Endodermal cell (in vitro differentiated cells): ENCODE data around the gene XRCC6. TPM values are rescaled to one million over a fixed set of nuclear protein-coding genes. Genes with fewer than 3 reads are reported as not detected.
A peak's percentile ranks its signal among the peaks of the same experiment; 100 is the strongest.
"Not testable (repeated sequence)": the region's sequence is repeated elsewhere in the genome, so short reads cannot be mapped to it uniquely, and the experiment has no call there.

Experiments
- DNase-seq: peaks from one replicate; pipeline ENCODE4 v3.0.0-alpha.2; 2017
- H3K27ac ChIP-seq: 2 replicates; pipeline ENCODE4 v1.5.1; 2013; ENCODE audit warnings: mild to moderate bottlenecking, low read depth, low read length, moderate library complexity
- H3K27me3 ChIP-seq: 2 replicates; pipeline ENCODE4 v1.6.1; 2013; ENCODE audit warnings: mild to moderate bottlenecking, low read length, moderate library complexity; ENCODE audit not compliant: insufficient read depth, control insufficient read depth, poor library complexity, severe bottlenecking
- H3K36me3 ChIP-seq: 2 replicates; pipeline ENCODE4 v1.7.0; 2013; ENCODE audit warnings: mild to moderate bottlenecking, low read length, moderate library complexity; ENCODE audit not compliant: control insufficient read depth, insufficient read depth
- H3K4me1 ChIP-seq: one replicate; pipeline ENCODE4 v1.7.0; 2013; ENCODE audit warnings: low read length; ENCODE audit not compliant: control insufficient read depth, insufficient read depth
- H3K4me3 ChIP-seq: 2 replicates; pipeline ENCODE4 v1.5.1; 2013; ENCODE audit warnings: mild to moderate bottlenecking, low read length, moderate library complexity
- H3K9ac ChIP-seq: 2 replicates; pipeline ENCODE4 v1.6.1; 2013; ENCODE audit warnings: mild to moderate bottlenecking, low read length, moderate library complexity; ENCODE audit not compliant: poor library complexity, severe bottlenecking; ENCODE audit errors: extremely low read depth
- H3K9me3 ChIP-seq: 2 replicates; pipeline ENCODE4 v1.6.1; 2013; ENCODE audit warnings: mild to moderate bottlenecking, low read length, moderate library complexity; ENCODE audit not compliant: control insufficient read depth
- H3K27ac Mint-ChIP-seq: 2 replicates; pipeline ENCODE4 v1.8.0; 2020; ENCODE audit warnings: mixed read lengths
- H3K27me3 Mint-ChIP-seq: 2 replicates; pipeline ENCODE4 v1.8.0; 2021; ENCODE audit warnings: mild to moderate bottlenecking, mixed read lengths; ENCODE audit not compliant: insufficient read depth
- H3K36me3 Mint-ChIP-seq: 2 replicates; pipeline ENCODE4 v1.8.0; 2020; ENCODE audit warnings: low read depth, mixed read lengths
- H3K4me1 Mint-ChIP-seq: 2 replicates; pipeline ENCODE4 v1.8.0; 2020; ENCODE audit warnings: mixed read lengths
- H3K4me3 Mint-ChIP-seq: 2 replicates; pipeline ENCODE4 v1.8.0; 2020; ENCODE audit warnings: mild to moderate bottlenecking, moderate library complexity, mixed read lengths
- H3K9me3 Mint-ChIP-seq: 2 replicates; pipeline ENCODE4 v1.8.0; 2020; ENCODE audit warnings: mild to moderate bottlenecking, mixed read lengths
- WGBS, 2 experiments: methylation state at CpG; one replicate each; pipeline versions ENCODE4 v1.1.5 to v1.1.7; 2013; ENCODE audit warnings: missing lambda C conversion rate in 2 of 2, mixed read lengths in 1 of 2; ENCODE audit not compliant: insufficient coverage in 1 of 2, insufficient read length in 1 of 2; 5-methylcytosine and 5-hydroxymethylcytosine counted together
- total RNA-seq, 2 donors: library from RNA; stranded (reverse); fragmentation: NEBNext Ultra II Directional in 1 of 2; extraction: Animal tissue kit (Norgen Biotek cat#: 25700) in 1 of 2; gene quantifications; 2 replicates in 1 of 2; 3 replicates in 1 of 2; pipeline ENCODE4 v1.2.1, GENCODE V29; 2021
- TF ChIP-seq, protein P1 (sequence below): fragments of 200-600 bp; sonication (generic); conservative IDR thresholded peaks from 2 replicates; pipeline ENCODE4 v1.5.0; 2021; ENCODE audit warnings: antibody characterized with exemption, mild to moderate bottlenecking

XRCC6 gene
- total RNA-seq, 2 donors from 2014 or later = 345 to 387 TPM

DNA sequence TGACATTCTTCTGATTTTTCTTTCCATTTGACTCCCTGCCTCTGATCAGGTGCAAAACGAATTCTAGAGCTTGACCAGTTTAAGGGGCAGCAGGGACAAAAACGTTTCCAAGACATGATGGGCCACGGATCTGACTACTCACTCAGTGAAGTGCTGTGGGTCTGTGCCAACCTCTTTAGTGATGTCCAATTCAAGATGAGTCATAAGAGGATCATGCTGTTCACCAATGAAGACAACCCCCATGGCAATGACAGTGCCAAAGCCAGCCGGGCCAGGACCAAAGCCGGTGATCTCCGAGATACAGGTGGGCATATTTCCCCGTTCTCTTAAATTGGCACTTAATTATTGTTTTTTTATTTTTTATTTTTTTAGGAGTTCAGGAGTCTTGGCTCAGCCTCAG, 15.4 kb downstream of the XRCC6 start:
- peaks cover 84% of the 10 kb centered on the region for H3K36me3 Mint-ChIP-seq
- no peaks in the 10 kb centered on the region for H3K27me3 Mint-ChIP-seq
- Histone ChIP-seq H3K4me1 (no peaks in the 10 kb centered on the region), H3K9me3 (peaks cover 11% of the 10 kb centered on the region), H3K27me3 (no peaks in the 10 kb centered on the region), H3K36me3 (peaks cover 93% of the 10 kb centered on the region), H3K4me3 (no peak overlapping the region), H3K27ac (no peak overlapping the region), H3K9ac (no peak overlapping the region)
- H3K4me1 Mint-ChIP-seq = no peaks in the 10 kb centered on the region
- no peak for DNase-seq
- H3K4me3 Mint-ChIP-seq = no peak overlapping the region
- TF ChIP-seq, protein P1, sequence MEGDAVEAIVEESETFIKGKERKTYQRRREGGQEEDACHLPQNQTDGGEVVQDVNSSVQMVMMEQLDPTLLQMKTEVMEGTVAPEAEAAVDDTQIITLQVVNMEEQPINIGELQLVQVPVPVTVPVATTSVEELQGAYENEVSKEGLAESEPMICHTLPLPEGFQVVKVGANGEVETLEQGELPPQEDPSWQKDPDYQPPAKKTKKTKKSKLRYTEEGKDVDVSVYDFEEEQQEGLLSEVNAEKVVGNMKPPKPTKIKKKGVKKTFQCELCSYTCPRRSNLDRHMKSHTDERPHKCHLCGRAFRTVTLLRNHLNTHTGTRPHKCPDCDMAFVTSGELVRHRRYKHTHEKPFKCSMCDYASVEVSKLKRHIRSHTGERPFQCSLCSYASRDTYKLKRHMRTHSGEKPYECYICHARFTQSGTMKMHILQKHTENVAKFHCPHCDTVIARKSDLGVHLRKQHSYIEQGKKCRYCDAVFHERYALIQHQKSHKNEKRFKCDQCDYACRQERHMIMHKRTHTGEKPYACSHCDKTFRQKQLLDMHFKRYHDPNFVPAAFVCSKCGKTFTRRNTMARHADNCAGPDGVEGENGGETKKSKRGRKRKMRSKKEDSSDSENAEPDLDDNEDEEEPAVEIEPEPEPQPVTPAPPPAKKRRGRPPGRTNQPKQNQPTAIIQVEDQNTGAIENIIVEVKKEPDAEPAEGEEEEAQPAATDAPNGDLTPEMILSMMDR = no peak
- H3K27ac Mint-ChIP-seq = peak overlapping the region; percentile 4
- peaks cover 13% of the 10 kb centered on the region for H3K9me3 Mint-ChIP-seq
- 95 to 97% methylated on average over 3 to 7 of the region's 7 CpGs for WGBS, 2 experiments

DNA sequence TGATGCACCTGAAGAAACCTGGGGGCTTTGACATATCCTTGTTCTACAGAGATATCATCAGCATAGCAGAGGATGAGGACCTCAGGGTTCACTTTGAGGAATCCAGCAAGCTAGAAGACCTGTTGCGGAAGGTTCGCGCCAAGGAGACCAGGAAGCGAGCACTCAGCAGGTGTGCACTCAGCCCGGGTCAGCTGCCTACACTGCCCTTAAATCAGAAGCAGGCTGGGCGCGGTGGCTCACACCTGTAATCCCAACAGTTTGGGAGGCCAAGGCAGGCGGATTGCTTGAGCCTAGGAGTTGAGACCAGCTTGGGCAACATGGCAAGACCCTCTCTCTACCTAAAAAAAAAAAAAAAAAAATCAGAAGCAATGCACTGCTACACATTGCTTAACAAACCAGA, 16.5 kb downstream of the XRCC6 start:
- H3K36me3 ChIP-seq = peaks cover 96% of the 10 kb centered on the region
- H3K9me3 Mint-ChIP-seq = not testable (repeated sequence)

DNA sequence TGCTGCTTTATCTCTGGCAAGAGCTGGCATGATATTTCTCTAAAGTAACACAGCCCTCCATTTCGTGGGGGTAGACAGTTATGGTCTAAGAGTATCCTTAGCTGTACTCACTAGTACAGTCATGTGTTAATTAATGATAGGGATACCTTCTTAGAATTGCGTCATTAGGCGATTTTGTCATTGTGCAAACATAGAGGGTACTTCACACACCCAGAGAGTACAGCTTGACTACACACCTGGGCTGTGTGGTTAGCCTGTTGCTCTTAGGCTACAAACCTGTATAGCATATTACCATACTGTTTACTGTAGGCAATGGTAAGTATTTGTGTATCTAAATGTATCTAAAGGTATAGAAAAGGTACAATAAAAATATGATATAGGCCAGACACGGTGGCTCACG, 17.0 kb downstream of the XRCC6 start:
- no peak overlapping the region for H3K4me3 ChIP-seq
- H3K36me3 ChIP-seq = peaks cover 100% of the 10 kb centered on the region
- Mint-ChIP-seq H3K27me3 (no peaks in the 10 kb centered on the region), H3K4me1 (no peaks in the 10 kb centered on the region), H3K36me3 (peaks cover 85% of the 10 kb centered on the region), H3K4me3 (no peak overlapping the region), H3K9me3 (peaks cover under 1% of the 10 kb centered on the region), H3K27ac (no peak overlapping the region)
- WGBS, 2 experiments = 98 to 99% methylated on average over 5 of the region's 5 CpGs
- TF ChIP-seq, protein P1 = no peak
- H3K9ac ChIP-seq = no peak overlapping the region
- DNase-seq = no peak
- H3K4me1 ChIP-seq = no peaks in the 10 kb centered on the region
- H3K27me3 ChIP-seq = no peaks in the 10 kb centered on the region
- H3K27ac ChIP-seq = no peak overlapping the region
- no peaks in the 10 kb centered on the region for H3K9me3 ChIP-seq

More for the DNA sequence above, 16.5 kb downstream of the XRCC6 start:
- not testable (repeated sequence) for H3K27ac ChIP-seq, H3K27me3 ChIP-seq, H3K4me1 ChIP-seq, H3K4me1 Mint-ChIP-seq, H3K27me3 Mint-ChIP-seq, DNase-seq, H3K9me3 ChIP-seq, H3K9ac ChIP-seq, H3K27ac Mint-ChIP-seq, H3K4me3 Mint-ChIP-seq, H3K4me3 ChIP-seq
- WGBS, 2 experiments = 96 to 97% methylated on average over 8 of the region's 8 CpGs
- peaks cover 84% of the 10 kb centered on the region for H3K36me3 Mint-ChIP-seq

DNA sequence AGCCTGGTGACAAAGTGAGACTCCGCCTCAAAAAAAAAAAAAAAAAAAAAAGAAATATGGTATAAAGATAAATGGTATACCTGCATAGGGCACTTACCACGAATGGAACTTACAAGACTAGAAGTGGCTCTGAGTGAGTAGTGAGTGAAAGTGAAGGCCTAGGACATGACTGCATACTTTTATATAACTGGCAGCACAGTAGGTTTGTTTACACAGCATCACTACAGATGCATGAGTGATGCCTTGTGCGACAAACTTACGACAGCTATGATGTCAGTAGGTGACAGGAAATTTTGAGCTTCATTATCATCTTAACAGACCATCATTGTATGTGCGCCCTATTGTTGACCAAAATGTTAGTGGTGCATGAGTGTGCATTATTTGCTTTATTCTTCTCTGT, 17.7 kb downstream of the XRCC6 start:
- no peak overlapping the region for H3K4me3 Mint-ChIP-seq
- H3K27ac Mint-ChIP-seq = no peak overlapping the region
- TF ChIP-seq, protein P1 = no peak
- no peak for DNase-seq
- H3K4me1 ChIP-seq = no peaks in the 10 kb centered on the region
- H3K27me3 ChIP-seq = no peaks in the 10 kb centered on the region
- no peaks in the 10 kb centered on the region for H3K27me3 Mint-ChIP-seq
- no peak overlapping the region for H3K27ac ChIP-seq
- no peaks in the 10 kb centered on the region for H3K9me3 Mint-ChIP-seq
- no peaks in the 10 kb centered on the region for H3K9me3 ChIP-seq
- H3K36me3 Mint-ChIP-seq = peaks cover 82% of the 10 kb centered on the region
- H3K4me3 ChIP-seq = no peak overlapping the region
- H3K36me3 ChIP-seq = peaks cover 97% of the 10 kb centered on the region
- 97% methylated on average over 3 to 4 of the region's 5 CpGs for WGBS, 2 experiments
- no peak overlapping the region for H3K9ac ChIP-seq
- H3K4me1 Mint-ChIP-seq = no peaks in the 10 kb centered on the region
